ENCODE data around the gene LIN7C. TPM values are rescaled to one million over a fixed set of nuclear protein-coding genes. Genes with fewer than 3 reads are reported as not detected.

LIN7C gene
- total and polyA plus RNA-seq, 9 of the 15 experiments (the other 6 are each of a cell fraction or from before 2014, with no cell fraction given) = 10.8 to 52.7 (median 21.5) TPM

- TF ChIP-seq NKRF (IDR thresholded peaks at IDR 0.05; ENCODE audit: borderline replicate concordance) (no peak), TRIM24 (IDR thresholded peaks at IDR 0.05) (no peak), HNRNPL (IDR thresholded peaks at IDR 0.05; ENCODE audit: low read depth, low read length) (no peak), MAFG (tag; conservative IDR thresholded peaks at IDR 0.05) (no peak), ELF1 (tag; IDR thresholded peaks at IDR 0.05) (no peak), CCAR2 (IDR thresholded peaks at IDR 0.05; ENCODE audit: low read depth, low read length) (no peak), FOXA3 (CRISPR knock-in tag; conservative IDR thresholded peaks at IDR 0.05 in 1 of 2, IDR thresholded peaks at IDR 0.05 in 1 of 2) (no peak), ZFP1 (CRISPR knock-in tag; IDR thresholded peaks at IDR 0.05) (no peak), BRD4 (IDR thresholded peaks at IDR 0.05) (no peak), ARID3A (IDR thresholded peaks at IDR 0.05; ENCODE audit: borderline replicate concordance, low read depth, low read length) (no peak), CTCF (IDR thresholded peaks at IDR 0.05 in 2 of 3, conservative IDR thresholded peaks at IDR 0.05 in 1 of 3; ENCODE audit: insufficient read depth in 2 of 3, low read depth in 1 of 3, low read length in 3 of 3) (no peak), CBFB (CRISPR knock-in tag; IDR thresholded peaks at IDR 0.05) (no peak), ZNF431 (CRISPR knock-in tag; IDR thresholded peaks at IDR 0.05) (no peak), ATF1 (CRISPR knock-in tag; IDR thresholded peaks at IDR 0.05) (no peak), ATF1 (tag; IDR thresholded peaks at IDR 0.05) (no peak), NUFIP1 (IDR thresholded peaks at IDR 0.05; ENCODE audit: partially characterized antibody) (no peak), ZKSCAN1 (IDR thresholded peaks at IDR 0.05; ENCODE audit: low read depth, low read length) (peak; percentile 65; the same call in 1 of the 2 replicates), ZNF263 (CRISPR knock-in tag; IDR thresholded peaks at IDR 0.05; ENCODE audit: borderline replicate concordance) (no peak), CSDE1 (IDR thresholded peaks at IDR 0.05) (no peak), STAT5A (IDR thresholded peaks at IDR 0.05; ENCODE audit: borderline replicate concordance, low read length) (no peak), ETV1 (tag; conservative IDR thresholded peaks at IDR 0.05; ENCODE audit: low read depth) (no peak), E2F3 (CRISPR knock-in tag; IDR thresholded peaks at IDR 0.05) (no peak), RAD21 (CRISPR knock-in tag; conservative IDR thresholded peaks at IDR 0.05 in 1 of 2, IDR thresholded peaks at IDR 0.05 in 1 of 2) (no peak), TAF15 (IDR thresholded peaks at IDR 0.05; ENCODE audit: low read depth, low read length) (no peak), CBFA2T2 (conservative IDR thresholded peaks at IDR 0.05) (no peak), ZSCAN29 (IDR thresholded peaks at IDR 0.05) (no peak; the same call in 1 of the 2 replicates)
Measured at GRCh38 chr11:27472398-27473016, 34.1 kb downstream of the LIN7C start, which contains the start of gene LGR4 (continued).
